SH-SY5Y (cell line): ENCODE results near the gene LDHB.

ENCODE experiments used
- GATA2 ChIP-seq: IDR thresholded peaks from 2 replicates; pipeline ENCODE4 v1.6.1; 2011; ENCODE audit warnings: mild to moderate bottlenecking, low read depth, low read length
- GATA3 ChIP-seq: IDR thresholded peaks from 2 replicates; pipeline ENCODE4 v1.6.1; 2011; ENCODE audit warnings: low read depth, mild to moderate bottlenecking, low read length, moderate library complexity

DNA sequence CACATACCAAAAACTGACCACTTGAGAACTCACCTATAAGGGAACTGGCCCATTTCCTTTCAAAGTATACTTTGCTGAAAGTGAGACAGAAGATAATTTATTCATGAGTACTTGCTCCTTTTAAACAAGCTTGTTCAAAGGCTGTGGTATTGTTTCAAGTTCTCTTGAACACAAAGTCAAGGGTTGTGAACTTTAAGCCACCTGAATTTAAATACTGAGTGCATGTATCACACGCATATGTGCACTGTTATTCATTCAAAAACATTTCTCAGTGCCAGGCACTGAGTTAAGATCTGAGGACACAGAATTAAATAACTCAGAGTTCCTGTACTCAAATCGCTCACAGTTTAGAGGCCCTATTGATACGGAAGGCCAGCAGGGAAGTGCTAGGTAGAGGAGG, 19.1 kb upstream of the LDHB start:
- TF ChIP-seq GATA2 (no peak), GATA3 (no peak)
